Muscle layer of colon (tissue), 2 donors: Measurements from ENCODE around the gene RPL22.

Experiments
- H3K27ac ChIP-seq: one replicate; pipeline ENCODE4 v1.7.0; 2013; ENCODE audit warnings: low read depth, mild to moderate bottlenecking, low read length, moderate library complexity
- H3K27me3 ChIP-seq, 2 donors: one replicate each; pipeline ENCODE4 v1.7.0; 2013; ENCODE audit warnings: low read length in 2 of 2, mild to moderate bottlenecking in 2 of 2; ENCODE audit not compliant: insufficient read depth in 2 of 2, control insufficient read depth in 1 of 2
- H3K36me3 ChIP-seq: one replicate; pipeline ENCODE4 v1.7.0; 2013; ENCODE audit warnings: mild to moderate bottlenecking, low read length; ENCODE audit not compliant: insufficient read depth
- H3K4me1 ChIP-seq: one replicate; pipeline ENCODE4 v1.7.0; 2013; ENCODE audit warnings: mild to moderate bottlenecking, low read length; ENCODE audit not compliant: insufficient read depth
- H3K4me3 ChIP-seq, 2 donors: one replicate each; pipeline ENCODE4 v1.7.0; 2013; ENCODE audit warnings: low read length in 2 of 2, low read depth in 1 of 2, mild to moderate bottlenecking in 1 of 2, moderate library complexity in 1 of 2
- H3K9ac ChIP-seq: one replicate; pipeline ENCODE4 v1.7.0; 2013; ENCODE audit warnings: low read length
- H3K9me3 ChIP-seq: one replicate; pipeline ENCODE4 v1.7.0; 2013; ENCODE audit warnings: mild to moderate bottlenecking, low read length
- donor health status: abdominal sarcoma.
- donor health status: Adenocarcinoma of cecum.

Gene RPL22

DNA sequence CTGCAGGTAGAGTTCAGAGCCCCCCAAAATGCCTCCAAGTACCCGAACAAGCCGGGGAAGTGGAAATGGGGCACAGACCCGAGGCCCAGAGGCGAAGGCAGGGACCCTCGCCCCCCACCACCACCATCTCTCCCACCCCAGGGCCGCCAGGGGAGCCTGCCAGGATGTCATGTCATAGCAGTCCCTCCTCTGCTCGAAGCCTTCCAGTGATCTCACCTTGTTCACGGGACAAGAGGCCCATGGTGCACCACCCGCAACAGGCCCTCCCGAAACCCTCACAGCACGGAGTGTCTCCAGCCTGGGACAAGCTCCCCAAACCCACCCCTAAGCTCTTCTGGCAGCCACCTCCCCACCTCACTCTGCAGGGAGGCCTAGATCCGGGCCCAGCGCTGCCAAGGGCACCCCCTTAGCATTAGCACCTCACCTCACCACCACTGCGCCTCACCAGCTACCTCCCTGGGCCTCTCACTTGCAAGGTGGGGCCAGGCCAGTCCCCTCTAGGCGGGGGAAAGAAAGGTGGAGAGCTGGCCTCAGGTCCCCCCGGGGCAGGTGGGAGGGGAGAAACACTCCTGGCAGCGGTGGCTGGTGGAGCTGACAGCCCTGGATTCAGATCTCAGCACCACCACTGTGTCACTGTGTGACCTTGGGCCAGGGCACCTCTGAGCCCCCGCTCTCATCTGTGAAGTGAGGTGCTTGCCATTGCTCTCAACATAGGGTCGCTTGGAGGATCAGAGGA, 32.6 kb downstream of the RPL22 start:
- Histone ChIP-seq H3K9ac (no peak overlapping the region), H3K27ac (no peak overlapping the region), H3K4me3 (no peak overlapping the region), H3K9me3 (no peaks in the 10 kb centered on the region), H3K36me3 (no peaks in the 10 kb centered on the region), H3K4me1 (no peaks in the 10 kb centered on the region), H3K27me3 (peaks cover 0 to 26% of the 10 kb centered on the region in 2 donors)

DNA sequence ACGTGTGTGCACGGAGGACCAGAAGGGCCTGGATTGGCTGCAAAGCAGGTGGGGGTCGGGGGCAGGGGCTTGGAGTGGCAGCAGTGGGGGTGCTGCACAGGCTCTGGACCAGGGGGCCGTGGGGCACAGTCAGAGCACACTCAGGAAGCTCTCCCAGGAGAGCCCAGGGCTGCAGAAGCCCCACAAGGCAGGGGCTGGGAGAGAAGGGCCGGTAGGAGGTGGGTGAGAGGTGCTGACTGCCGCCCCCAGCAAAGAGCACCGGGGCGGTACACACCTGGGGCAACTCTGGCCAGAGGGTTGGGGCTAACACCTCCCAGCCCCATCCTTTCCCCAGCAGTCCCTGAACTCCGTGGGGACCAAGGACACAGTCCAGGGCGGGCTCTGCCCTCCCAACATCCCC, 33.2 kb downstream of the RPL22 start:
- Histone ChIP-seq H3K4me1 (no peaks in the 10 kb centered on the region), H3K27me3 (peaks cover 0 to 30% of the 10 kb centered on the region in 2 donors), H3K36me3 (no peaks in the 10 kb centered on the region), H3K9ac (no peak overlapping the region), H3K27ac (no peak overlapping the region), H3K4me3 (no peak overlapping the region), H3K9me3 (no peaks in the 10 kb centered on the region)

DNA sequence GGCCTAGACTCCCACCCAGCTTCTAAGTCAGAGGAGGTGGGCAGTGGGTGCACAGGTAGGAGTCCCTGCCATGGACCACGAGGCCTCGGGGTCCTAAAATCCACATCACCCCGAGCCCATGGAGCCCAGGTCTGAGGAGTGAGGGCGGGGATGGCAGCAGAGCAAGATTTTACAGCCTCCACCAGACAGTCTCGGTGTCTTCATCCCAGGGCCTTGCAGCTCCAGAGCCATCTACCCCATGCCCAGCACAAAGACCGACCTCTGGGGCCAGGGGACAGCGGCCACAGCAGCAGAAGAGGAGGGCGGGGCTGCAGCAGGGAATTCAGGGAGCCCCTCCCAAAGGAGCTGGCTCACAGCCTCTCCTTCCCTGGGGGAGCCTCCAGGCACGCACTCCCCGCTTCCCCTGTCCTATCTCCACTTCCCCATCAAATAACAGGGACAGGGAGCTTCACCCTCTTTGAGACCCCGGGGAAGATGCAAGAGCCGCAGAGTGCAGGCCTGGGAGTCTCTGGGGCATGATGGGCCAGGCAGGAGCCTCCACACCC, 33.9 kb downstream of the RPL22 start:
- no peak overlapping the region for H3K4me3 ChIP-seq

DNA sequence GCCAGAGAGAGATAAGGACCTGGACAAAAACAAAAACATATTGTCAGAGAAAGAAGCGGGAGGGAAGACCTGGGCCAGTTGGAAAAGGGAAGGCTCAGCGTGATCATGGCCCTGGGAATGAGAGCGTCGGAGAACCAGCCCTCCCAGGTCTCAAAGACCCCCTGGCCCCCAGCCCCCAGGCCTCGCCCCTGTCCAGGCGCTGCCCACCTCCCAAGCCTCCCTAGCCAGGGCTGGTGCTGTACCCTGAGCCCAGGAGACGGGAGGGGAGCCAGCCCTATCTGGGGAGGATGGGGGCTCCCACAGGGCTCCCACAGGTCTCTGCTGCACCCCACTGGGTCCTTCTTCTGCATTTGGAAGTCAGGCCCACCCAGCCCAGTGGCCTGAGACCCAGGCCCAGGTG, 34.4 kb downstream of the RPL22 start:
- no peak overlapping the region for H3K4me3 ChIP-seq
- H3K9me3 ChIP-seq: no peaks in the 10 kb centered on the region
- no peak overlapping the region for H3K9ac ChIP-seq
- no peaks in the 10 kb centered on the region for H3K4me1 ChIP-seq
- peaks cover 0 to 28% of the 10 kb centered on the region in 2 donors for H3K27me3 ChIP-seq
- no peaks in the 10 kb centered on the region for H3K36me3 ChIP-seq
- no peak overlapping the region for H3K27ac ChIP-seq

More for the DNA sequence above, 33.9 kb downstream of the RPL22 start:
- Histone ChIP-seq H3K4me1 (no peaks in the 10 kb centered on the region), H3K9ac (no peak overlapping the region), H3K9me3 (no peaks in the 10 kb centered on the region), H3K27me3 (peaks cover 0 to 31% of the 10 kb centered on the region in 2 donors), H3K27ac (no peak overlapping the region), H3K36me3 (no peaks in the 10 kb centered on the region)

DNA sequence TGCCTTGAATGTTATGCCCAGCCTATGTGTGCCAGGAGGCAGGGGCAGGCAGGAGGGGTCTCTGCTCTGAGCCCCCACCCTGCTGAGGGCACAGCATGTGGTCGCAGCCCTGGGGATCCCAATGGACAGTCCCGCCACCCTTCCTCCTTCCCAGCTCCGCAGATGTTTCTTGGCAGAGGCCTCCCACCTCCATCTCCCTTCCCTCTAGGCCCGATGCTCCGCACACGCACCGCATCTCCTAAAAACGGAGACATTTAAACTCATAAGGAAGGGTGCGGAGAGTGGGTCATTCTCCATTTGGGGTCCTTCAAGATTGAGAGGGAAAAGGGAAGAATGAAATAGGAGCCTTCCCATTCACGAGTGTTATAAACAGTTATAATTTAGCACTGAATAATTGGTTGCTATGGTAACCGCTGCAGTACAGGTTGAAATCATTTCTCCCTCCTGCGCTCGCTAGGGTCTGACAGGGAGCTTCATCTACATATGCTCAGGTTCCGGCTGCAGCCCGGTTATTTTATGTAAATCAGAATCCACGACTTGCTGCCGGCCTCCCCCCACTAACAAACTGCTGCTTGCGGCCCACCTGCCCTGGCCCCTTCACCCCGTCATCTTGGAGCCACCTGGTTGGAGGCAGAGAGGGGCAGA, 35.3 kb downstream of the RPL22 start:
- Histone ChIP-seq H3K4me3 (no peak overlapping the region), H3K27ac (no peak overlapping the region), H3K9ac (no peak overlapping the region), H3K36me3 (no peaks in the 10 kb centered on the region), H3K9me3 (no peaks in the 10 kb centered on the region), H3K27me3 (peaks cover 0 to 20% of the 10 kb centered on the region in 2 donors), H3K4me1 (no peaks in the 10 kb centered on the region)

DNA sequence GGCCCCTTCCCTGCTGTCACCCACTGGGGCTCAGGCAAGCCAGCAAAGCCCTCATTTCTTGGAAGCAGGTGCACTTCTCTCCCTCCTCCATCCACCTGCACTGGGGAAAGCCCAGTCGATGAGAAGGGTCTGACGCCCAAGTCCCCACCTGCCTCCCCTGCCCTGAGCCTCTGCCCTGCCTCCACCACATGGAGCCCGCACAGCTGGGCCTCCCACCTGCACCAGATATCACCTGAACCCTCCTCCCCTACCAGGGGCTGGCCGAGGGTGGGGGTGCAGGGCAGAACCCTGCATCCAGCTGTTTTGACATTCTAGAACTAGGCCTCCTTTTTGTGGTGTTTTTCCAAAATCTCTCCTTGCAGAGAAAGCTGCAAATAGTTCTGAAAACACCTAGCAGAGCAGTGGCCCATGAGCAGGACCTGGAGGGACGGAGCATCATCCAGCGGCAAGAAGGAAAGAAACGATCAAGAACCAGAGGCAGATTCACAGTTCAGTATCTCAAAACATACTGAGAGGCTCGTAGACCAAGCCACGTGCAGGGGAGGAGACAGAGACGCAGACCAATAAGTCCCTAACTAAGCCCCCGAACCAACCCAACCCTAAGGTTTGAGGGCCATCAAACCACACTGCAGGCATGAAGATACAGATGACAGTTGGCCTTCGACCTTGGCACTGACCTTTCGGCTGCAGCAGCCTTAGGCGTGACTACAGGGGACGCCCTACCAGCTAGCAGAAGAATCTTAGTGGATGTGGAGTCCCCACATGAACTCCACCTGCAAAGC, 36.0 kb downstream of the RPL22 start:
- Histone ChIP-seq H3K27ac (no peak overlapping the region), H3K36me3 (no peaks in the 10 kb centered on the region), H3K4me3 (no peak overlapping the region), H3K9ac (no peak overlapping the region), H3K27me3 (peaks cover 0 to 19% of the 10 kb centered on the region in 2 donors), H3K9me3 (no peaks in the 10 kb centered on the region), H3K4me1 (no peaks in the 10 kb centered on the region)

DNA sequence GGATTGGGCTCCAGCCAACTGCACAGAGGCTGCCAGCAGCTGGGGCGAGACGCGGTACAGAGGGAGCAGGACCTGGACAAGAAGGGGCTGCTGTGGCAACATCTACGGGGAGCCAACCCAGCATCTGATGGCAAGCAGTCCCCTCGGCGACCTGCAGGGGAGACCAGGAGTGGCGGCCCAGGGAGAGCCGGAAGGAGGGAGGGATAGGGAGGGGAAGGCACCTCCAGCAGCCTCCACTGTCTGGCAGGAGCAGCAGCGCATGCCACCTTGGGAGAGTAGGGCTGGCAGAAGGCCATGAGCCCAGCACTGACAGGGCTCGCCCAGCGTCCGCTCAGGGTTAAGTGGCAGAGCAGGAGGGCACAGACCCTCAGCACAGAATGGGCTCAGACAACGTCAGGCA, 36.6 kb downstream of the RPL22 start:
- H3K27ac ChIP-seq: no peak overlapping the region
- H3K9ac ChIP-seq: no peak overlapping the region
- H3K4me1 ChIP-seq: no peaks in the 10 kb centered on the region
- no peak overlapping the region for H3K4me3 ChIP-seq
- H3K9me3 ChIP-seq: no peaks in the 10 kb centered on the region
- no peaks in the 10 kb centered on the region for H3K36me3 ChIP-seq
- H3K27me3 ChIP-seq: peaks cover 0 to 17% of the 10 kb centered on the region in 2 donors

DNA sequence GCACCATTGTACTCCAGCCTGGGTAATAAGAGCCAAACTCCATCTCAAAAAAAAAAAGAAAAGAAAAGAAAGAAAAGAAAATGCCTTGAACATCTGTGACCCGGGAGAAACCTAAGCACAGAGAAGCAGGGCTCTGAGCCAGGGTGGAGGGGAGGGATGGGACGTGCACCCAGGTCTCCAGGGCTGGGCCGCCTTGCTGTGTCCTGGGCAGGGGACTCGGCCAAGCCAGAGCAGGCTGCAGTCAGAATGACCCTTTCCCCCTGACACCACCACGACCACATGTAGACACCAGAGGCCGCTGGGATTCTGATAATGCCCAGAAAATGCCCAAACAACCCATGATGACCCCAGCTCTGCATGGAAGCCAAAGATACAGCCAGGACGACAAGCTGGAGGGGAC, 37.1 kb downstream of the RPL22 start:
- no peaks in the 10 kb centered on the region for H3K4me1 ChIP-seq
- no peaks in the 10 kb centered on the region for H3K9me3 ChIP-seq
- peaks cover 0 to 16% of the 10 kb centered on the region in 2 donors for H3K27me3 ChIP-seq
- no peaks in the 10 kb centered on the region for H3K36me3 ChIP-seq
- H3K4me3 ChIP-seq: no peak overlapping the region
- H3K9ac ChIP-seq: no peak overlapping the region
- no peak overlapping the region for H3K27ac ChIP-seq

DNA sequence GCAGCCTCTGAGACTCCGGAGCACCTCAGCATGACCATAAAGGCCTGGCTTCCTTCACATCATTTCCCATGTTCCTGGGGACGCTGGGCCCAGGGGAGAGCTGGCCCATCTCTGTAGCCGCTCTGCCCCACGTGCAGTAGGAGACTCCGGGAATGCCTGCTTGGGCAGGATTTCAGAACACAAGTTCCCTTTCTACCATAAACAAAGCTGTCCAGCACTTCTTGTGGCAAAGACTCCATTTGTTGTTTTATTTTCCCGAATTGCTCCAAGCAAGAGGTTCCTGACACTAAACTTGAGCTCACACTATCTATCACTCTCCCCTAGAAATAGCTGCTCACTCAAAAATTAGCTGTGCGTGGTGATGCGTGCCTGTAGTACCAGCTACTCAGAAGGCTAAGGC, 41.2 kb downstream of the RPL22 start:
- peaks cover 0 to 10% of the 10 kb centered on the region in 2 donors for H3K27me3 ChIP-seq
- no peaks in the 10 kb centered on the region for H3K36me3 ChIP-seq
- no peak overlapping the region for H3K27ac ChIP-seq
- no peak overlapping the region for H3K9ac ChIP-seq
- H3K4me3 ChIP-seq: no peak overlapping the region
- no peaks in the 10 kb centered on the region for H3K4me1 ChIP-seq
- H3K9me3 ChIP-seq: no peaks in the 10 kb centered on the region

DNA sequence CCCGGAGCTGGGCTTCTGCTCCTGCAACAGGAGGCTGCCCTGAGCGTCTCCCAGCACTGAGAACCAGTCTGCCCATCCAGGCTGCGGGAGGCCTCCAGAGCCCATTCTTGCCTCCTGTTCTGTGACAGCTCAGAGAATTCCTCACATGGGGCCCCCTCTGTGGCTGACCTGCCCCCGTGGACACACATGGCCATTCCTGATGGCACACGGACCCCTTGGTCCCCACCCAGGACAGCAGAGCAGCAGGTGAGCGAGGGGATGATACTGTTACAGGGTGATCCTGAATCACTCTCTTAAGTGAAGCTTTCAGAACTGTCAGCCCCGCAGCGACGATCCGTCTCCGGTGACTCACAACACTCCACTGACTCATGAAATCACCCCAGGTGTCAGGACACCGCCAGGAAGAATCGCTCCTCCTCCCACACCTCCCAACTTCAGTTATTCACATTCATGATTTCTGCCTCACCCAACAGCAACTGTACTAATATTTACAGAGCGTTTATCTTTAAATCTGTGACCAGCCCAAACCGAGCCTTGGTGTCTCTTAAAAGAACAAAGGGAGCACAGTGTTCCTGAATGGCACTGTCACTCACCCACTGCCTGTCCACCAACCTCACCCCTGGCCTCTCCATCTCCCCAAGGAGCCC, 41.7 kb downstream of the RPL22 start:
- Histone ChIP-seq H3K4me1 (no peaks in the 10 kb centered on the region), H3K27ac (no peak overlapping the region), H3K27me3 (peaks cover 0 to 10% of the 10 kb centered on the region in 2 donors), H3K36me3 (no peaks in the 10 kb centered on the region), H3K4me3 (no peak overlapping the region), H3K9ac (no peak overlapping the region), H3K9me3 (no peaks in the 10 kb centered on the region)

DNA sequence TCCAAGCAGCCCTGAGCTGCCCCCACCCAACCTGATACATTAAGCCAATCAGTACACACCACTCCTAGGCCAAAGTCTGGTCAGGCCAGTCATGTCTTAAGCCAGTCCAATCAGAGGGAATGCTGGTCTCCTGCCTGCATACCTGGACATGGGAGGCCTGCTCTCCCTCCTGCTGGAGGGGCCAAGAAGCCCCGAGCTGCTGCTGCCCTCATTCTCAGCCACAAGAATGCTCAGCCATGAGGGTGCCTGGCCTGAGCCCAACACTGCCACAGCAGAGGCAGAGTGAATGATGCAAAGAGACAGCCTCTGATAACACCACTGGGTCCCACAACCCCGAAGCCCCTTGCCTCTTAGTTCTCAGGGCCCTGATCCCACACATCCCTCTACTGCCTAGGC, 42.3 kb downstream of the RPL22 start:
- Histone ChIP-seq H3K9ac (no peak overlapping the region), H3K9me3 (no peaks in the 10 kb centered on the region), H3K27me3 (peaks cover 0 to 10% of the 10 kb centered on the region in 2 donors), H3K4me1 (no peaks in the 10 kb centered on the region), H3K4me3 (no peak overlapping the region), H3K36me3 (no peaks in the 10 kb centered on the region), H3K27ac (no peak overlapping the region)
